GM23248 (cell line): ENCODE measurements around the gene AARS1. TPM values are rescaled to one million over a fixed set of nuclear protein-coding genes. Genes with fewer than 3 reads are reported as not detected.
"Not testable (repeated sequence)": the region's sequence is repeated elsewhere in the genome, so short reads cannot be mapped to it uniquely, and the experiment has no call there.

Experiments used
- DNase-seq: peaks from one replicate; pipeline ENCODE4 v3.0.0-alpha.2; 2015
- H2AFZ ChIP-seq: fragments of 200-600 bp; sonication (generic); 2 replicates; pipeline ENCODE4 v1.6.1; 2016; ENCODE audit warnings: antibody characterized with exemption
- H3F3A ChIP-seq: fragments of 200-600 bp; sonication (generic); 2 replicates; pipeline ENCODE4 v1.6.1; 2016; ENCODE audit warnings: mild to moderate bottlenecking, antibody characterized with exemption, mixed run types; ENCODE audit not compliant: insufficient read depth
- H3K27ac ChIP-seq: fragments of 200-600 bp; sonication (generic); 2 replicates; pipeline ENCODE4 v1.5.1; 2016; ENCODE audit warnings: mild to moderate bottlenecking
- H3K27me3 ChIP-seq: fragments of 200-600 bp; sonication (generic); replicated peaks from 2 replicates; pipeline ENCODE4 v1.6.1; 2016; ENCODE audit warnings: mild to moderate bottlenecking; ENCODE audit not compliant: insufficient read depth
- H3K36me3 ChIP-seq: fragments of 200-600 bp; sonication (generic); 2 replicates; pipeline ENCODE4 v1.6.1; 2016; ENCODE audit warnings: low read depth, mild to moderate bottlenecking
- H3K4me1 ChIP-seq: fragments of 200-600 bp; sonication (generic); 2 replicates; pipeline ENCODE4 v1.6.1; 2016; ENCODE audit warnings: mild to moderate bottlenecking; ENCODE audit not compliant: insufficient read depth
- H3K4me2 ChIP-seq: fragments of 200-600 bp; sonication (generic); one replicate; pipeline ENCODE4 v1.6.1; 2016; ENCODE audit warnings: mild to moderate bottlenecking; ENCODE audit not compliant: unreplicated experiment
- H3K4me3 ChIP-seq: fragments of 200-600 bp; sonication (generic); 2 replicates; pipeline ENCODE4 v1.5.1; 2016; ENCODE audit warnings: mild to moderate bottlenecking
- H3K79me2 ChIP-seq: fragments of 200-600 bp; sonication (generic); 2 replicates; pipeline ENCODE4 v1.6.1; 2016; ENCODE audit warnings: mild to moderate bottlenecking; ENCODE audit not compliant: insufficient read depth
- H3K9ac ChIP-seq: fragments of 200-600 bp; sonication (generic); 2 replicates; pipeline ENCODE4 v1.6.1; 2016; ENCODE audit warnings: mild to moderate bottlenecking
- H3K9me2 ChIP-seq: fragments of 200-600 bp; sonication (generic); 2 replicates; pipeline ENCODE4 v1.6.1; 2016; ENCODE audit warnings: mixed run types, mild to moderate bottlenecking, moderate library complexity; ENCODE audit not compliant: insufficient read depth
- H3K9me3 ChIP-seq: fragments of 200-600 bp; sonication (generic); one replicate; pipeline ENCODE4 v1.6.1; 2017; ENCODE audit warnings: low read depth
- H4K20me1 ChIP-seq: fragments of 200-600 bp; sonication (generic); 2 replicates; pipeline ENCODE4 v1.6.0; 2016; ENCODE audit not compliant: insufficient read depth
- EZH2 ChIP-seq: fragments of 200-600 bp; sonication (generic); IDR thresholded peaks from 2 replicates; pipeline ENCODE4 v1.6.1; 2018; ENCODE audit warnings: antibody characterized with exemption, mild to moderate bottlenecking; ENCODE audit not compliant: insufficient read depth, poor library complexity, severe bottlenecking
- EZH2phosphoT487 ChIP-seq: fragments of 200-600 bp; sonication (generic); IDR thresholded peaks from 2 replicates; pipeline ENCODE4 v1.6.1; 2018; ENCODE audit warnings: antibody characterized with exemption, moderate library complexity, mild to moderate bottlenecking, low read depth; ENCODE audit not compliant: insufficient read depth
- WGBS, 2 experiments: methylation state at CpG; one replicate each; pipeline ENCODE4 v1.1.6; 2015 to 2017; ENCODE audit warnings: low lambda C conversion rate in 2 of 2, low coverage in 1 of 2; ENCODE audit errors: missing lambda C conversion rate in 2 of 2; 5-methylcytosine and 5-hydroxymethylcytosine counted together
- in situ Hi-C: fragments of 300-500 bp; cut with MboI; formaldehyde crosslinking; loops from 2 replicates; pipeline ENCODE4 v1.15.0; 2020
- polyA plus RNA-seq: library from polyadenylated mRNA; unstranded; fragments of >200 nt; fragmentation: Nextera tagmentation; extraction: Ambion mirVana; gene quantifications from 2 replicates; pipeline ENCODE4 v1.2.1, GENCODE V29; 2016
- total RNA-seq: library from RNA; depleted of rRNA; stranded (reverse); fragments of >200 nt; shearing (Covaris generic); gene quantifications from 2 replicates; pipeline ENCODE4 v1.2.3, GENCODE V29; 2014; rRNA removed

Gene AARS1
- total RNA-seq (160 and 179 TPM in 2 replicates), polyA plus RNA-seq (130 and 138 TPM in 2 replicates)

DNA sequence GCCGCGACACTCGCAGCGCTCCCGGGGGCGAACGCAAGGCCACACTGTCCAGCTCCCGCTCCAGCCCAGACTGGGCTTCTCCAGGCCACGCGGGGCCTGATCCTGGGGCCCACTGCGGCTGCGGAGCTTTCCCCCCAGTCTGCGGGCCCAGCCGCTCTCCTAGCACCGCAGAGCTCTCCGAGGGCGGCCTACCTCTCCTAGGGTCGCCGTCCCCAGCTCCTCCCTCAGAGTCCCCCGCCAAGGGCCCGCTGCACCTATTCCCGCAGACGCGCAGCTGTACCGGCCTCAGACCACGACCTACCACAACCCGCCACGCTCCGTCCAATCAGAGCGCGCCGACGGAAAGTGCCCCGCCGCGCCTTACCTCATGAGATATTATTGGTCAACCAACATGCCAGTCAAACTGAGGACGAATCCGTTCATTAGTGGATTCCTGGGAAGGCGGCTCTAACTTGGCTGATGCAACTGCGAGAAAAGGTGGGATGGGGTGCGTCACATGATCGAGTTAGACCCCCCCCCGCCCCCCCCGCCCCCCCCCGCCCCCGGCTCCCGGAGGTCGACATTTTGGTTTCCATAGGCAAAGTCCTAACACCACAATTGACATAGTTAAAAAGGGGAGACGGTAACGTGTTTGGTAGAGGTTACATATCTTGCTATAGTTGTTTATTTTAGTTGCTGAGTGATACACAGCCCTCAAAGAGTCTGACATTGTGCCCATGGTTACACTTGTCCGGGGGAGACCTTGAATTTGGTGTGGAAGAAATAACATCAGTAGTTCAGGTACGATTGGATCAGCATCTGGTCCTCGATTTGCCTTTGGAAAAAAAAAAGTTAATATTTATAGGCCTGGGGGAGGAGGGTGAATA lies at the start of gene AARS1:
Gene AARS1, minus strand, starts transcription at position 278 of the 866 bp plus-strand sequence. CDS start 6,743 bp downstream, outside the sequence.
- in situ Hi-C loops = no loop called here
- 1 to 2% methylated on average over 45 to 46 of the region's 53 CpGs for WGBS, 2 experiments
- H3K4me2 ChIP-seq = peak within 1 kb of the TSS; percentile 72
- H3K27ac ChIP-seq = peak within 1 kb of the TSS; percentile 92
- H3K79me2 ChIP-seq = peaks cover 47% of the 10 kb centered on the region
- peaks cover 7% of the 10 kb centered on the region; the same call in 1 of the 2 replicates for H3F3A ChIP-seq
- H3K9ac ChIP-seq = peak within 1 kb of the TSS; percentile 96
- peak within 1 kb of the TSS; percentile 74 for H2AFZ ChIP-seq
- H3K9me2 ChIP-seq = no peaks in the 10 kb centered on the region
- peak; percentile 99 for DNase-seq
- no peaks in the 10 kb centered on the region for H3K4me1 ChIP-seq
- peaks cover 6% of the 10 kb centered on the region for H3K36me3 ChIP-seq
- H3K9me3 ChIP-seq = no peaks in the 10 kb centered on the region
- TF ChIP-seq EZH2 = no peak
- no peak for TF ChIP-seq EZH2phosphoT487
- H3K4me3 ChIP-seq = peak within 1 kb of the TSS; percentile 78
- H4K20me1 ChIP-seq = peaks cover 4% of the 10 kb centered on the region; the same call in 1 of the 2 replicates
- no peaks in the 10 kb centered on the region for H3K27me3 ChIP-seq

DNA sequence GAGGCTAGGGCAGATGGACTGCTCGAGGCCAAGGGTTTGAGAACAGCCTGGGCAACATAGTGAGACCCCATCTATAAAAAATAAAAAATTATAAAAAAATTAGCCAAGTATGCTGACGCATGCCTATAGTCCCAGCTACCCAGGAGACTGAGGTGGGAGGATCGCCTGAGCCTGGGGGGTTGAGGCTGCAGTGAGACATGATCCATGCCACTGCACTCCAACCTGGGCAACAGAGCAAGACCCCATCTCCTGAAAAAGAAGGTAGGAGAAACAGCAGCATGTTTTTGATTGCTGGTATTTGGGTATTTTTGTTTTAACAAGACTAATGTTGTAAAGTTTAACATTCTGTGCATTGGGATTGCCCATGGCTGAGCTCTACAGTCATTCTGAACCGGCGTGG lies 48.5 kb upstream of the AARS1 start:
- in situ Hi-C loops = no loop called here
- Histone ChIP-seq H3K4me1 (no peaks in the 10 kb centered on the region), H3K9me2 (no peaks in the 10 kb centered on the region), H3K27ac (no peak overlapping the region), H3K9me3 (no peaks in the 10 kb centered on the region), H3K9ac (no peak overlapping the region), H3F3A (peaks cover 3% of the 10 kb centered on the region; the same call in 1 of the 2 replicates), H3K4me3 (no peak overlapping the region), H3K27me3 (no peaks in the 10 kb centered on the region), H3K4me2 (no peak overlapping the region), H3K79me2 (no peaks in the 10 kb centered on the region), H4K20me1 (no peaks in the 10 kb centered on the region), H2AFZ (no peak overlapping the region), H3K36me3 (peaks cover 11% of the 10 kb centered on the region; the same call in 1 of the 2 replicates)
- DNase-seq = no peak
- WGBS, 2 experiments = 98% methylated on average over 5 of the region's 5 CpGs
- TF ChIP-seq EZH2phosphoT487 (no peak), EZH2 (no peak)

DNA sequence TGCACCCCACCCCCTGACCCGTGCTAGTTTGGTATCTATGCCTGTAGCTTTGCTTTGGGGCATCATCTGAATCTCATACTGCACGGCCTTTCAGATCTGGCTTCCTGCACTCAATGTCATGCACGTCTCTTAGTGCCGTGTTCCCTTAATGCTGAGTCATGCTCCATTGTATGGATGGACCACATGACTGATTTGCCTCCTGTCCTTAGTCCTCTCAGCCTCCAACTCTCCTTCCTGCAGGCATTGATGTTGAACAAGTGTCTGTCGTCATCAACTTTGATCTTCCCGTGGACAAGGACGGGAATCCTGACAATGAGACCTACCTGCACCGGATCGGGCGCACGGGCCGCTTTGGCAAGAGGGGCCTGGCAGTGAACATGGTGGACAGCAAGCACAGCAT lies 43.4 kb upstream of the AARS1 start:
- H3K9me2 ChIP-seq, H3K4me2 ChIP-seq, H3K4me3 ChIP-seq, DNase-seq, H3K9ac ChIP-seq, H3K4me1 ChIP-seq, H3K79me2 ChIP-seq, in situ Hi-C loops, H3K27me3 ChIP-seq, H3K27ac ChIP-seq, H4K20me1 ChIP-seq, H3F3A ChIP-seq, H2AFZ ChIP-seq, H3K9me3 ChIP-seq: not testable (repeated sequence)
- WGBS, 2 experiments = 87 to 89% methylated on average over 7 of the region's 12 CpGs
- peaks cover 15% of the 10 kb centered on the region; the same call in 1 of the 2 replicates for H3K36me3 ChIP-seq

DNA sequence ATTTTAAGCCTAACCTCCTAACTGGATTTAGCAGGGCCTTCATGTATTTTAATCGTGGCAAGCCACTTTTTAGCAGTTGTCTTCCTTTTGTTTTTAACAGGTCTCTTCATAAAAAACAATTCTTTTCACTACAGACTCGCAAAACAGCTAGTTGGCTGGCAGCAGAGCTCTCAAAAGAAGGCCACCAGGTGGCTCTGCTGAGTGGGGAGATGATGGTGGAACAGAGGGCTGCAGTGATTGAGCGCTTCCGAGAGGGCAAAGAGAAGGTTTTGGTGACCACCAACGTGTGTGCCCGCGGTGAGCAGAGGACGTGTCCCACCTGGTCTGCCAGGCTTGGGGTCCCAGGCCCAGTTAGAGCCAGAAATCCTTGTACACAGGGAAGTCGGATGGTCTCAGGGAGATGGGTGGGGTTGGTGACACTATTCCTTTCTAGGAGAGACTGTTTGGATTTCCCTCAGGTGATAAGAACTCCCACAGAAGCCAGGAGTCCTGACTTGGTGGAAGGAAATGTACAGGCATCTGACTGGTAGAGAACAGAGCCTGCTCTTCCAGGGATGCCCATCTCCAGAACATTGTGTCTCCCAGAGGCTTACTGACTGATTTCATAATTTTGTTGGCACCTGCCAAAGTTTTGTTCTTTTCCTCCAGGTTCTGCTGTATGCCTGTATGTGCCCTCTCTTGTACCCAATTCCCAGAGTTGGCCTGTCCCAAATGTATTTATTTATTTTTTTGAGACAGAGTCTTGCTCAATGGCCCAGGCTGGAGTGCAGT lies 42.5 kb upstream of the AARS1 start:
- H3F3A ChIP-seq = no peaks in the 10 kb centered on the region
- TF ChIP-seq EZH2phosphoT487 = no peak
- TF ChIP-seq EZH2 = no peak
- H3K9me2 ChIP-seq = no peaks in the 10 kb centered on the region
- H3K36me3 ChIP-seq = peaks cover 15% of the 10 kb centered on the region; the same call in 1 of the 2 replicates
- no peaks in the 10 kb centered on the region for H3K4me1 ChIP-seq
- H3K9ac ChIP-seq = no peak overlapping the region
- in situ Hi-C loops = no loop called here
- no peak overlapping the region for H2AFZ ChIP-seq
- no peak overlapping the region for H3K27ac ChIP-seq
- no peaks in the 10 kb centered on the region for H3K27me3 ChIP-seq
- DNase-seq = peak; percentile 38
- no peak overlapping the region for H3K4me2 ChIP-seq
- WGBS, 2 experiments = 35 to 57% methylated on average over 9 of the region's 9 CpGs
- no peaks in the 10 kb centered on the region for H3K9me3 ChIP-seq
- no peak overlapping the region for H3K4me3 ChIP-seq
- H3K79me2 ChIP-seq = no peaks in the 10 kb centered on the region
- H4K20me1 ChIP-seq = no peaks in the 10 kb centered on the region
